IPS DF 4.7 (cell line): ENCODE results near the gene SVOP.

Source experiments
- DNase-seq: peaks from one replicate; pipeline ENCODE4 v3.0.0-alpha.2; 2013; ENCODE audit warnings: low spot score; ENCODE audit errors: extremely low read depth

Gene SVOP

DNA sequence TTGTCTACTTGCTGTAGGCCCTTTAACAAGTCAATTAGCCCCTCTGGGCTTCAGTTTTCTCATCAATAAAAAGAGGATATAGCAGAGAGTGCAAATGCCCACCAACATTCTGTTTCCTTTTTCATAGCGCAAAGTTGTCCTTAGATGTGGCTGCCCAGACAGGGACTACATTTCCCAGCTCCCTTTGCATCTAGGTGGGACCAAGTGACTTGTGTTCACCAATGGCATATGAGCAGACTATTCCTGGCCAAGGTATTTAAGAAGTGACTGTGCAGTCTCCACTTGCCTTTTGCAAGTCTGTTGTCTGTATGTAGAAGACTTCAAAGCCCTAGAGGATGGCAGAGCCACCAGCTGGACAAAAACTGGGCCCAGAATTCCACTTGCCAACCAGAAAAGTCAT, 81.3 kb downstream of the SVOP start:
- peak; percentile 22 for DNase-seq

DNA sequence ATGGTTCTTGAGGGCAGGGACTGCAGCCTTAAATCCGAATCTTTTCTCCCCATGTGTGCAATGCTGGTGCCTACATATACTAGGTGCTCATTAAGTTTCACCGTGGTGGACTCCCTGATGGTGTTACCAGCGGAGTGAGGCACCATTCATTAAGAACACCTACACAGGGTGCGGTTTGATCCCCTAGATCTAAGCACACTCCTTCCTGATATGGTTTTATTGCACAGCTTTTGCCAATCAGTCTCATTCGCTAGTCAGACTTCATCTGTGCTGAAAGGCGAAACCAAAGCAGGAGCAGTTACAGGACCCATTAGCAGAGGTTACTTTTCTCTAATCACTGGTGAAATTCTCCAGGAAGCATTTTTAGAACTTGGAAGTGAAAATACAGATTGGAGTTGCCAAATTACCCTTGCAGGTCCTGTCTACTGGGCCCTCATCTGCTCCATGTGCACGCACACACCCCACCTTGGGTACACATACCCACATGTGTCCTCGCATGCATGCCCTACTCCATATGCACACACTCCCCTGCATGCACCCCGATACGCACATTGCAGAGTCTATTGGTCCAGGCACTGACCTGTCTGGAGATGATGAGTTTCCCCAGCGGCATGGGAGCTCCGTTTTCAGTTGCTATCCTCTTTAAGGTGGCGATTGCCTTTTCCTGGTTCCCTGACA, 82.5 kb downstream of the SVOP start:
- DNase-seq = no peak

DNA sequence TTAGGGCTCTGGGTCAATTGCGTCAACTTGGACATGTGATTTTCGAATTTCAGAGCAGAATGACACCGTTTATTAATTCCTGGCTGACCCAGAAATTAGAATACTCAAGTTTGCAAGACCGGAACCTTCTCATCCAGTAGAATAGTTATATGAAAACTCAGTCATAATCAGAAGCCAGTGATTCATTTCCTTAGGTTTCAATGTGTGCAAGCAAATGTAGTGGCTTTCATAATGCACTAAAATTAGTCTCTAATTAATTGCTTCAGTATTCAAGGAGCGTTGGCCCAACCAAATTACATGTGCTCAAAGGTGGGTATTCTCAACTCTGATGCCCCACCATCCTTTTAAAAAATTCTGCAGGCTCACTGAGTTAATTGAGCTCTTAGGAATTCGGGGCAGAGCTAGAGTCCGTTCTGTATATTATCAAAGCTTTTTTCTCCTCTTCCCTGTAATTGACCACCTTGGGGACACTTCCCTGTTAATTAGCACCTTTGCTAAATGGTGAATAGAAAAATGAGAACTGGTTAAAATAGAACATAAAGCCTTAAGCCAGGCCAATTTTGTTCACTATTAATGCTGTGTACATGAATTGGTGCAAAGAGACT, 85.6 kb downstream of the SVOP start:
- DNase-seq = no peak

DNA sequence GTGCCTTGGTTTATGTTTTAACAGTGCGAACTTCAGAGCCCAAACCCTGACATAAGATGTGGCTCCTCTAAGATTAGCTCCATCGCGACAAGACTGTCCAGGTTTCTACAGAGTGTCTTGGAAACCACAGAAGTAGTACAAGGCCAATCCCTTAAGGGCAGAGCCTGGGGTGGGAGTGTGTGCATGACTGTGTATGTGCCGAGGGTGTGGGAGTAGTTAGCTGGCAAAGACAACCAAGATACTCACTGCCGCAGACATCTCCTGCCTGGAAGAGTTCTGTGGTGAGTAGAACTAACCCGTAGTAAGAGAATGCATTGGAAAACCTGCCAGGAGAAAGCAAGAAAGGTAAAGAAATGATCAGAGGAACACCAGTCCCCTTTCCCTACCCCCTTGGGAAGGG, 86.9 kb downstream of the SVOP start:
- no peak for DNase-seq

DNA sequence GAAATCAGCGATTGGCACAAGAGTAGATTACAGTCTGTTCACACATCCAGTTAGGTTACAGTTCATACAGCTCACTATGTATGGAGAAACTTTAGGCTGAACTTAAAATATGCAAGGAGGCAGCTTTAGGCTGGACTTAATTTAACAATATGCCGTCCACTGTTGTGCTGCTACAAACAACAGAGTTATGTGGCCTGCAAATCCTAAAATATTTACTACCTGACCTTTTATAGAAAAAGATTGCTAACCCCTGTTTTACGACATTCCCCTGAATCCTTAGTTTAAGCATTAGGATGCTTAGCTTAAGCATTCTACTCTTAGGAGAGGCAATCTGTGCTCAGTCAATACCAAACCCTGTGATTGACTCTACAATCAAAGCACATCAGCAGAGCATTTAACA, 90.1 kb downstream of the SVOP start:
- DNase-seq = no peak

DNA sequence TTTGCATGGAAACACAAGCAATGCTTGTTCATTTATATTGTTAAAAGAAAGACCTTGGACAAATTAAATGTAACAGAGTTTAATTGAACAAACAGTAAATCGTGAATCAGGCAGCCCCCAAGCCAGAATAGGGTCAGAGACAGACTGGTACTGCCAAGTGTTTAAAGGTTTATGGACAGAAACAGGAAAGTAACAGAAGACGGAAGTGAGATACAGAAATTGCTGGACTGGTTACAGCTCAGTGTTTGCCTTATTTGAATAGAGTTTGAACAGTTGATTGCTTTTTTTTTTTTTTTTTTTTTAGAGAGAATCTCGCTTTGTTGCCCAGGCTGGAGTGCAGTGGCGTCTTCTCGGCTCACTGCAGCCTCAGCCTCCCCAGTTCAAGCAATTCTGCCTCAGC, 90.7 kb downstream of the SVOP start:
- DNase-seq = no peak

DNA sequence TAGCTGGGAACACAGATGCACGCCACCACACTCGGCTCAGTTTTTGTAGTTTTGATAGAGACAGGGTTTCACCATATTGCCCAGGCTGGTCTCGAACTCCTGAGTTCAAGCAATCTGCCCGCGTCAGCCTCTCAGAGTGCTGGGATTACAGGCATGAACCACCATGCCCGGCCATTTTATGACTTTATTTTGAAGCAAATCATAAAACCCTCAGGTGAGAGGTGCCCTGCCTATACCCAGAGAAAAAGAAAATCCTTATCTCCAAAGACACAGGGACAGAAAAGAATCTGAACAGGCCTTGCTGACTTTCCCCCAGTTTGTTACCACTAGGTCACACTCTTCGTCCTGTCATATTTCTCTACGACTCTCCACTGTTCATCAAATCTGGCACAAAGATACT, 92.2 kb downstream of the SVOP start:
- no peak for DNase-seq

DNA sequence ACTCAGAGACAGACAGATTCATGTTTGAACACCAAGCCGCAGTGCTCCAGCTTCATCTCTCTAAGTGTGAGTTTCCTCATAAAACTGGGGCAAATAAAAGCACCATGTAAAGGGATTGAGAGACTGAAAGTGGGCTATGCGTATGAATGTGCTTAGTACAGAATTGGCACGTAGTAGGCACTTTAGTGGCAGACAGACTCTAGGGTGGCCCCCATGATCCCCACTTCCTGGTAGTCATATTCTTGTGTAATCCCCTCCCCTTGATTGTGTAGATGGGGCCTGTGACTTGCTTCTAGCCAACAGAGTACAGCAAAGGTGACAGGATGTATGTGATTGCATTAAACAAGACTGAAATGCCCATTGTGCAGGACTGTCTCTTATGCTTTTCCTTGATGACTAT, 98.0 kb downstream of the SVOP start:
- no peak for DNase-seq

DNA sequence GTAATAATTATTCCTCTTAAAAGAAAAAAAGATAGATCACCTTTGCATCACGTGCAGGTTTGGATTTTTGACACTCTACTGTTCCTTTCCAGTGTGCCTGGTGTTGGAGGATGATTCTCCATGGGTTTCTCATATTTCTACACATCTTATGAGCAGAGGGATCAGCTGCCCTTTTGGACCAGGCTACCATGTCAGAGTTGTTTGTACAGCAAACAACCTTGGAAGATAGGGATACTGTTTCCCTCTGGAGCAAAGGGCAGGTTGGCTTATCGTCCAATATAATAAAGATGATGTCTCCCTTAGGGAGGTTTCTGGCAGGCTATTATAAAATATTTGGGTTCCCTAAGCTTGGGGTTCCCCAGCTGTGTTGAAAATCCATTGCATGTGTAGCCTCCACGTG, 98.9 kb downstream of the SVOP start:
- DNase-seq = no peak

DNA sequence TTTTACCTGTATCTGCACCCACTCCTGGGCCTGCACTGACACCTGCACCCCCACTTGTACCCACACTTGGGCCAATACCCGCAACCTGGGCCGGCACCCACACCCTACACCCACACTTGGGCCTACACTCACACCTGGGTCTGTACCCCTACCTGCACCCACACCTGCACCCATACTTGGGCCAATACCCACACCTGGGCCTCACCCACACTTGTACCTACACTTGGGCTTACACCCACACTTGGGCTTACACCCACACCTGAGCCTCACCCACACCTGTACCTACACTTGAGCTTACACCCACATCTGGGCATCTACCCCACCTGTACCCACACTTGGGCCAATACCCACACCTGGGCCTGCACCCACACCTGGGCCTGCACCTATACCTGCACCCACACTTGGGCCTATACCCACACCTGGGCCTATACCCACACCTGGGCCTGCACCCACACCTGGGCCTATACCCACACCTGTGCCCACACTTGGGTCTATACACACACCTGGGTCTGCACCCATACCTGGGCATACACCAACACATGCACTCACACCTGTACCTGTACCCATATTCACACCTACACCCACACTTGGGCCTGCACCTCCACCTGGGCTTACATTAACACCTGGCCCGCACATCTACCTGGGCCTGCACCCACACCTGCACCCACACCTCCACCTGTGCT, 101.8 kb downstream of the SVOP start:
- DNase-seq = no peak

DNA sequence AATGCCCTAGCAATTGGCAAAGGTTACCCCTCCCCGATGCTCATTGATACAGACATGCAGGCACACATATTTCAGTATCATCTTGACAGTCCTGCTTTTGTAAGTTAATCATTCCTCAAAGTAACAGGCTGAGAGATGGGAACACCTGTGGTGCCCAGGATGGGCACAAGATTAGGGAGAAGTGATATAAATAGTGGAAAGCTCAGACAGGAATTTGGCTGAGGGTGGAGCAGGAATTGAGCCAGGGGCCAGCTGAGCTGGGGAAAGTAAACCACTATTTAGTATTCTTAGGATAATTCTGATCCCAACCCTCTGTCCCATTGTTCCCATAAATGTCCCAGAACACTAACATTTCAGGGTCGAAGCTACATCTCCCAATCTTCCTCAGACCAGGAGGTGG, 102.7 kb downstream of the SVOP start:
- no peak for DNase-seq

DNA sequence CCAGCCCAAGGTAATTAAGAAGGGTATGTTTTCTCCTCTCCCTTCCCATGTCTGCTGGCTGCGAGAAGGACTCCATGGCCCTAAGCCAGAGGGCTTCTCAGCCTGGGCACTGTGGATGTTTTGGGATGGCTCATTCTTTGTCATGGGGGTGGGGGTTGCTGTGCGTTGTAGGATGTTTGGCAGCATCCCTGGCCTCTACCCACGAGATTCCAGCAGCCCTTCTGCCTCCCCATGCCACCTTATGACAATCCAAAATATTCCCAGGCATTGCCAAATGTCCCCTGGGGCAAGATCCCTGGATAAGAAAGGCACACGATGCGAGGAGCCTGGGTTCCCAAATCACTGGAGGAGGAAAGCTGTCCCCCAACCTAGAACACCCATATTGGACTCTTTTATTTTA, 104.5 kb downstream of the SVOP start:
- no peak for DNase-seq

DNA sequence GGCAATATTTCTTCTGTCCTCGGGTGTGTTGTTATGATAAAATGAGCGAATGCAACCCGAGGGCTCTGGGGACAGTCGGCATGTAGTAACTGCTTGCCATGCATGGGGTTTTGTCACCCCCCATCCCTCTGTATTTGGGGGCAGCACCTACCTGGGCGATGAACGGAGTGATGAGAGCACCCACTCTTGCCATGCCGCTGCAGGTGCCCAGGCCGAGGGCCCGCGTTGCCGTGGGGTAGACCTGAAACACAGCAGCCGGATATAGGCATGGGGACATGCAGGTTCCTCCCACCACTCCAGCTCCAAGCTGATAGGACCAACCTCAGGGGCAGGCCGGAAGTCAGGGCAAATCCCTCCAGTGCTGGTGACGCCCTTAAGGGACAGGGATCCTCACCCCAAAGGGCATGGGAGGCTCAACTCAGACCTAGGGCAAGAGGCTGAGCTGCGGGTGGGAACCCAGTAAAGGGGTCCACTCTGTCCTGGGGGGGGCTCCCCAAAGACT, 105.2 kb downstream of the SVOP start:
- DNase-seq = no peak

DNA sequence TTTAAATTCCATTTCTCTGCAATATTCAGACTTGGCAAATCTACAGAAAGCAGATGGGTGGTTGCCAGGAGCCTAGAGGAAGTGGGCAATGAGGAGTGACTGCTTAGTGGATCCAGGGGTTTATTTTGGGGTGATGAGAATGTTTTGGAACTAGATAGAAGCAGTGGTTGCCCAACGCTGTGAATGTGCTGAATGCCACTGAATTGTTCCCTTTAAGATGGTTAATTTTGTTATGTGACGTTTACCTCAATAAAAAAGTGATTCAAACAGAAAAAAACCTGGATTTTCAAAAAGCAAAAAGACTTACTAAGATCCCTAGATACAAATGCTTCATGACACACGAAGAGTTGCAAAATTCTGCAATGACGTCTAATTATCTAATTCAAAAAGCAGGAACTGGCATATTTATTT, 106.7 kb downstream of the SVOP start:
- DNase-seq = no peak

DNA sequence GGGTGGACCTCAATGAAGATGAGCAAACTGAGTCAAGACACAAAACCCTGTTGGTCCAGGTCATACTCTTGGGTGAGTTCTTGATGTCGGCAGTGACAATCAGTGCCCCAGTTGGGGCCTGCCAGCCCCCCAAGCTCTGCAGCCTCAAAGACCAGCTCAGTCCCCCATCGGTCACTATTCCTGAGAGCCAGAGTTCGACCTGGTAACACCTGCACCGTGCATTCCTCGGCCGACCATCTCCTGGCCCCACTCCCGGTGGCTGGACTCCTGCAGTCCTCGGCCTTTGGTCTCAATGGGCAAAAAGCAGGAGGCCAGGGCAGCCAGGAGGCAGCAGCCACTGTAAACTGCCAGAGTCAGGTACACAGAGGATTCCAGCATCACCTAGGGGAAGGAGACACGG, 108.5 kb downstream of the SVOP start:
- no peak for DNase-seq

DNA sequence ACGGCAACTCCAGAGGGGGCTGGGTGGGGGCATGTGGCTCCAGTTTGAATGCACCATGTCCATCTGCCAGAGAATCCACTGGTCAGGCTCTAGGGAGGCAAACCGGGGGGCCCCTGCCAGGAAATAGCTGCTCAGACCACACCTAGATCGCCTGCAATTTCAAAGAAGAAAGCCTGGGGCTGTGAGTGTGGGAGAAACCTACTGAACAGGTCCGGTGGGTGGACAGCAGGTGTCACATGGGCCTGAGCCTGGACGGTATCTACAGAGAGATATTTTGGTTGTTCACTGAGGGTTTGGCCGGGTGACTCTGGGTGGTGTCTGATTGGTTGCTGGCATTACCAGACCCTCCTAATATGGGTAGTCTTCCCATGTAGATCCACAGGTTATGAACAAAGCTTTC, 109.0 kb downstream of the SVOP start:
- DNase-seq = no peak

DNA sequence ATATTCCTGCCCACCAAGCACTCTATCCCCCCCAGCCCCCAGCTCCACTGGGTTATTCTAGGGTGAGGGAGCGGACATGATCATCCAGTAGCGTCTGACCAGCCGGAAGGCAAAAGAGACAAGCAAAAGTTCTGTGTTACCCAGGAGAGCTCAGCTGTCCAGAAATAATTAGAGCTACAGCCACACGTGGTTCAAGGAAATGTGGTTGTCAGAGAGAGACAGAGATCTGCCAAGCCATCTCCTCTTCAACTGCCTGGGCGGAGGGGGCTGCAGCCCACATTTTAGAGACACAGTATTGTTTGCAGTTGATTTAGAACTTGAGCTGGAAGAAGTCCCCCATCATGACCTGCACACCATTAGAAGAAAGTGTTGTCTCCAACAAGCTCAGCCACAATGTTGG, 110.5 kb downstream of the SVOP start:
- no peak for DNase-seq

DNA sequence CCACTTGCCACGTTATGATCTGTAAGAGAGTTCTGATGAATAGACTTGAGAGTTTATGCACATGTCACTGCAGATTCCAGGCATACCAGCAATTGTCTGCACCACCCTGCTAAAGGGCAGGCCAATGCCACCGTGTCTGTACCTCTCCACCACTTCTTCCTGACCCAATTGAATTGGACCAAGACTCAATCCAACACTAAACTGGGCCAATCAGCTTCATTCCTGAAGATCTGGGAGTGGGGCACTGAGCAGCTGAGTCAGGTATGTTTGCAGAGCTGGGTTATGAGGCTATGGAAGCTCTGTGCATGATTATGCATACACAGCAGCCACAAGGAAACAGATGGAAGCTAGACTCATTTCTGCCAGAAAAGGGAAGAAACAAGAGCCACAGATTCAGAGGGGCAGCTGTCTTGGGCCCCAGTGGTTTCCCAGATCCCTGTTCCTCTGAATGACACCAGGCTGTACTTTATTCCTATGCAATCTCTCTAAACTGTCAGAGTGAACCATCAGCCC, 113.0 kb downstream of the SVOP start:
- no peak for DNase-seq

DNA sequence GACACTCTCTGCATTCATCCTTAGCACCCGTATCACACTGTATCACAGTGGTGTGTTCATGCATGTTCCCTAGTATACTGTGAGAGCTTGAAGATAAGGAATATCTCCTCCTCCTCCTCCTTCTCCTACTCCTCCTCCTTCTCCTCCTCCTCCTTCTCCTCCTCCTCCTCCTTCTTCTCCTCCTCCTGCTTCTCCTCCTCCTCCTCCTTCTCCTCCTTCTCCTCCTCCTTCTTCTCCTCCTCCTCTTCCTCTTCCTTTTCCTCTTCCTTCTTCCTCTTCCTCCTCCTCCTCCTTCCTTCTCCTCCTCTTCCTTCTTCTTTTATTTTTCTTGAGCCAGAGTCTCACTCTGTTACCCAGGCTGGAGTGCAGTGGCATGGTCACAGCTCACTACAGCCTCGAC, 113.9 kb downstream of the SVOP start:
- no peak for DNase-seq

DNA sequence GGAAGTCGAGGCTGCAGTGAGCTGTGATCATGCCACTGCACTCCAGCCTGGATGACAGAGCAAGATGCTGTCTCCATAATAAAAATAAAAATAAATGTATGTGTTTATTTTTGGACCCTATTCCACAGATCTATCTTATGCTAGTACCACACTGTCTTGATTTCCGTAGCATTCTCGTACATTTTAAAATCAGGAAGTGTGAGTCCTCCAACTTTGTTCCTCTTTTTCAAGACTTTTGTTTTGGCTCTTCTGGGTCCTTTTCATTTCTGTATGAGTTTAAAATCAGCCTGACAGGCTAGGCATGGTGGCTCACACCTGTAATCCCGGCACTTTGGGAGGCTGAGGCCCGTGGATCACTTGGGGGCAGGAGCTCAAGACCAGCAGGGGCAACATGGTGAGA, 115.1 kb downstream of the SVOP start:
- no peak for DNase-seq

DNA sequence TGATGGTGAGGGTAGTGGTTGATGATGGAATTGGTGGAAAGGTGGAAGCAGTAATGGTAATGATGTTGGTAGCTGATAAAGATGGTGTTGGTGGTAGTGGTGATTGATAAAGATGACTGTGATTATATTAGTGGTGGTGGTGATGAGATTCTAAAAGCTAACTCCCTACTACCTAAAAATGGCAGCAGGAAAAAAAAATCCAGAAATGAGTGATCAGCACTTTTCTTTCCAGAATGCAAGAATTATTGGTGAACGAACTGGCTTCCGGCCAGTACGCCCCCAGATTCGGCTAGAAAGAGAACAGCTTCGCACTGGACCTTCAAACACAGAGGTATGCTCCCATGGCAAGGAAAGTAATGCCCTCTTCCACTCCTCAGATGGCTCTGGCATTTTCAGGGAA, 121.7 kb downstream of the SVOP start:
- DNase-seq = no peak

DNA sequence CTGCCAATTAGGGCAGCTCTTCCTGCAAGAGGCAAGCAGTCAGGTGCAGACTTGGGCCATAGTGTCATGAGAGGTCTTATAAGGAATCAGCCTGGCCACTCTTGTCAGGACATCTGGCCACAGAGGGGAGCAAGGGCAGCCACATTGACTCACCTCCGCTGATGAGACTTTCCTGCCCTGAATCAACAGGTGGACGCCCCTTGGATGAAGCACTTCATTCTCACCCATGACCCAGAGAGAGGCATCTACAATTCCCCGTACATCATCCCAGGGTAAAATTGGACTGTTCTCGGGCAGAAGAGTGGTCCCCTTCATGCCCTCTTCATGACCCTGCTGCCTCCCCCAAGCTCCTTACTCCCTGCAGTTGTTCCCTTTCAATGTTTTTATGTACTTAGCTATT, 124.1 kb downstream of the SVOP start:
- no peak for DNase-seq

DNA sequence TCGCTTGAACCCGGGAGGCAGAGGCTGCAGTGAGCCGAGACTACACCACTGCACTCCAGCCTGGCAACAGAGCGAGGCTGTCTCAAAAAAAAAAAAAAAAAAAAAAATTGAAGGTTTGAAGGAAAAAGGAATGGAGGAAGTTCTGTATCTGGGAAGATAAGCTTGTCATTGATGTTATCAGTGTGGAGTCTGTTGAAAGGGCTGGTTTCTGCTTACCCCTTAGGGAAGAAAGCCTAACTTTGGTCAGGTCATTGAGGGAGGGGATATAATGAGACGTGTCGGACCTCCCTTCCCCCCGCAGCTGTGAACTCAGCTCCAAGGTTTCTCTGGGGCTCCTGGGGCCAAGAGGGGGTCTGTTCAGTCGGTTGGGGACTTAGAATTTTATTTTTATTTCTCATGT, 124.5 kb downstream of the SVOP start:
- no peak for DNase-seq
